Fibroblast of upper back skin (primary cell): ENCODE measurements around the gene ADAMTS16.
"Not testable (repeated sequence)": the region's sequence is repeated elsewhere in the genome, so short reads cannot be mapped to it uniquely, and the experiment has no call there.

ENCODE experiments used
- DNase-seq: peaks from one replicate; pipeline ENCODE4 v3.0.0-alpha.2; 2013

The ADAMTS16 gene

GRCh38 chr5:5139777-5140478 lies at the start of gene ADAMTS16:
ADAMTS16 (plus strand) TSS chr5:5140330; CDS start chr5:5140468, 138 bp downstream.
- DNase-seq, result no peak

GRCh38 chr5:5092149-5092548 lies 48.0 kb upstream of the ADAMTS16 start:
- no peak for DNase-seq

DNA sequence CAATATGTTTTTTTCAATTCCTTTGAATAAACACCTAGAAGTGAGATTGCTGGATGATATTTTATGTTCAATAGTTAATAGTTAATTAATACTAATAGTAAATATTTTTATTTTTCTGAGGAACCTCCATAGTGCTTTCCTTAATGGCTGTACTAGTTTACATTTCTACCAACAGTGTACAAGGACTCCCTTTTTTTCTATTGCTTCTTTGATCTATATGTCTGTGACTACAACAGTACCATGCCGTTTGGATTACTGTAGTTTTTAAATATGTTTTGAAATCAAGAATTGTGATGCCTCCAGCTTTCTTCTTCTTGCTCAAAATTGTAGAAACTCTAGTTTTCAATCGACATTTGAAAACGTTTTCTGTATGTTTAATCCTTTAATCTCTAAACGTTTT lies 39.5 kb upstream of the ADAMTS16 start:
- no peak for DNase-seq

DNA sequence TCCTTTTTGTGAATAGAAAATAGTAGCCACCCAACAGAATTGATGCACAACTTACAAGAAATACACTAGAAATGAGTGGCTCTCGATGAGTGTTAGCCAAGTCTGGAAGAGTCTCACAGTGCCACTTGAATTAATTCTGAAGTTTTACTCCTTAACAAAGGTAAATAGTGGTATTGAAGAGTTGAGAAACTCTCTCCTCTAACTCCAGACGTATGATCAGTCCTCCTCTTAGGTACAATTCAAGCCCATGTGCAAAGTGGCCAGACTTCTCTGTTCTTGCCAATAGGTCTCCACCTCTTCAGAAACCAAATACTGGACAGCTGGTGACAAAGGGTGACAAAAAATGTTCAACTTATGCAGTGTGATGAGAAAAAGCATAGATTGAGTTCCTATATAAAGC lies 38.5 kb upstream of the ADAMTS16 start:
- DNase-seq, result no peak

GRCh38 chr5:5103245-5103644 lies 36.9 kb upstream of the ADAMTS16 start:
- DNase-seq, result no peak

DNA sequence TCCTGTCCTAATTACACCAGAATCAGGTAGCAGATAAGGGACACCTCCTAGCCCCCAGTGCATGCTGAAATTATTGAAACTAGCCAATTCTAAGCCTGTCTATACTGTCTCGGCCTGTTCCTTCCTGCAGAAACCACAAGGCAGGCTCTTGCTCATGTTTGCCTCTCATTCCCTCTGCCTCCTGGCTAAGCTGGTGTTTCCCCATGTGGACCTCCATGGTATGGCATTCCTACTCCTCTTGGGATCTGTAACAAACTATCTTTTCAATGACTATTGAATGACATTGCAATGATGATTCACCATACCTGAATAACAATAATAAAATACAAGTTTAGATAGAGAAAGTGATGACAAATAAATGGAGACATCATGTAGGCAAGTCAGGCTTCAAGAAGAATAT lies 35.6 kb upstream of the ADAMTS16 start:
- DNase-seq, result no peak

DNA sequence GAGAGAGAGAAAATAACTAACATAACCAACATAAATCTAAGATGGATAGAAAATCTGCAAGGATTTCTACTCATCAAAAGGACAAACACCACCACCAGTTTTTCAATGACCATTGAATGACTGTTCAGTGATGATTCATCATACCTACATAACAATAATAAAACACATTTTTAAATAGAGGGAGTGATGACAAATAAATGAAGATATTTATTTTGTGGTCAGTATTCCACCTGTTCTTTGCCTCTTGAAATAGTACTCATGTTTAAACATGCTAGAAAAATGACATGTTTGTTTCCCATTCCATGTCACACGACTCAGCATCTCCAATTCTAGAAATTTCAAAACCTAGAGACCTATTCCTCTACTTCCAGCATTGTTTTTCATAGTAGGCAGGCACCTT lies 34.6 kb upstream of the ADAMTS16 start:
- no peak for DNase-seq

- DNase-seq, result no peak
Measured at GRCh38 chr5:5116956-5117355, 23.2 kb upstream of the ADAMTS16 start.

DNA sequence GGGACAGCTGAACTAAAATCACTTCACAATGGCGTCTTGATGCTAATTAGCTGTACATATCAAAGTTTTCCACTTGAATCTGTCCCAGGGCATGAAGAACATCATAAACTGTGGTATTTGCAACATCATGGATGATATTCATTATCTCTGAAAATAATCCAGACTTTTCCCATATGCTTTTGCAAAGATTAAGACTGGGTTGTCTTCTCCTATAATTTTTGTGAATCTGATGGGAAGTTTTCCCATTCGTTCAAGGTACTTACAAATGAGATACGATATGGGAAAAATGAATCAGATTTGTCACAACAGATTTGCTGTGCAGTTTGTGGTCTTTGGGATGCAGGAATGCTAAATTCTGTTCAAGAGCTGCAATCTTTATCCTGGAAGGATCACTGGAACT lies 17.4 kb upstream of the ADAMTS16 start:
- no peak for DNase-seq

DNA sequence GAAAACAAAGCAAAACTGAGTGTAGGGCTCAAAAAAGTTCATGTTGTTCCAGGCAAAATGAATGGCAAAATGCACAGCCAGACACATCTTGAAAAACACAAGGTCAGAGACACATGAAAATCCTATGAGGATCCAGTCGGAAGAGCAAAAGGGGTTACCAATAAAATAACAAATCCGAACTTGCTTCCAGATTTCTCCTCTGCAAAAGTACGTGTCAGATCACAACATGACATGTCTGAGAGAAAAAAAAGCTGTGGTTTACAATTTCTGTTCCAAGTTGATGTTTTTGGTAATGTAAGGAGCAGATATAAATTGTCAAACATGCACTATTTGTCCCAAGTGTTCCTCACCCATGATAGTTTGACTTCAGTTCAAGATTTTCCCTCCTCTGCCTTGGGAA lies 15.9 kb upstream of the ADAMTS16 start:
- no peak for DNase-seq

GRCh38 chr5:5126444-5126843 lies 13.7 kb upstream of the ADAMTS16 start:
- no peak for DNase-seq

GRCh38 chr5:5128766-5129165 lies 11.4 kb upstream of the ADAMTS16 start:
- DNase-seq, result no peak

GRCh38 chr5:5132234-5132633 lies 7.9 kb upstream of the ADAMTS16 start:
- no peak for DNase-seq

DNA sequence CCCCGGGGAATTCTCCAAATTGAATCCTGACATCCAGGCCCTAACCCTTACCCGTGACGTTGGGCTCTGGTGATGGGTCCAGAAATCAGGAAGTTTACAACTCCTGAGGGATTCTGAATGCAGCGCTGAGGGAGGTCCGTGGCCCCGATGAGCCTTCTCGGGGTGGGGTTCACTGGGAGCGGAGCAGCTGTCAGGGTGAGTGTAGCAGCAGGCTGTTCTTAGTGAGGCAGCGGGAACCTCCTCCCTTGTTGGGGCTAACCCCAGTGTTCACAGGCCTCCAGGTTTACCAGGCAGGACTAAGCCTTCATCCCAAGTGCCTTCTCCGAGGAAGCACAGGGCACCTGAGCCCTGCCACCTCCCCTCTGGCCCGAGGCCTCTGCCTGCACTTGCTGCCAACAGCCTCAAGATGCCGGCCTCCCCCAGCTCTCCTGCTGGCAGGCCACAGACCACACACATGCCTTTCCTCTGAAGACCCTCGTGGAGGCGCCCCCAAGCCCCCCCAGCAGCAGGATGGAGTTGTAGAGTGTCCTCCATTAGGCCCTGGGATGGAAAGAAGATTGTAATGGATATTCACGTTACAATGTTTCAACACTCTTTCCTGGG lies 7.3 kb upstream of the ADAMTS16 start:
- DNase-seq, result no peak

- no peak for DNase-seq
Measured at GRCh38 chr5:5134107-5134506, 6.0 kb upstream of the ADAMTS16 start.

DNA sequence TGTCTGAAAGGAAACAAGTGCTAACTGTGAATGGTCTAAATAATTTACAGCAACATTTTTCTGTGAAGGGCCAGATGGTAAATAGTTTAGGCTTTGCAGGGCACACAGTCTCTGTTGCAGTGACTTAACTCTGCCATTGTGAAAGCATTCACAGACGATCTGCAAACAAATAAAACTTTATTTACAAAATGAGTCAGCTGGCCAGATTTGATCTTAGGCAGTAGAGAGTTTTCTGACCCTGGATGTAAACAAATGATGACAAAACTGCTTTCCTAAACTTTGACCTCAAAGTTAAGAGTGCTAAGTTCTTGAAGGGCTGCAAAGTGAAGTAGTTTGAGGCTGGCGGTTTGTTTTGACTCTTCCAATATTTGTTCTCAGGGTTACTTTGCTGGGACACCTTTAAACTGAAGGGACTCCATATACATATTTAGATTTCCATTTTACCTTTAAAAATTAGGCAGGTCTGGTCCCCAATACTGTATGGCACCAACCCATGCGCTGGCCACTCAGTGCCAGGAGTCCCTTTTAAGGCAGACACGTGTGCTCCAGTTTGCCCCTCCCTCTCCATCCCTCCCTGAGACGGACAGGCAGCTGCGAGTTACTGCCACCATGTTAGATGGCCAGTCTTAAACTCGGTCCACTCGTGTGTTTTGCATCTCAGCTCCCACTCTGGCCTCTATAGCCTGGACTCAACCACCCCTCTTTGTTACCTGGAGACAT lies 4.0 kb upstream of the ADAMTS16 start:
- DNase-seq, result no peak

GRCh38 chr5:5137851-5138250 lies 2.3 kb upstream of the ADAMTS16 start:
- not testable (repeated sequence) for DNase-seq

- no peak for DNase-seq
Measured at GRCh38 chr5:5139336-5139776, 774 bp upstream of the ADAMTS16 start.

- DNase-seq, result no peak
Measured at GRCh38 chr5:5140479-5141338, 579 bp downstream of the ADAMTS16 start.

DNA sequence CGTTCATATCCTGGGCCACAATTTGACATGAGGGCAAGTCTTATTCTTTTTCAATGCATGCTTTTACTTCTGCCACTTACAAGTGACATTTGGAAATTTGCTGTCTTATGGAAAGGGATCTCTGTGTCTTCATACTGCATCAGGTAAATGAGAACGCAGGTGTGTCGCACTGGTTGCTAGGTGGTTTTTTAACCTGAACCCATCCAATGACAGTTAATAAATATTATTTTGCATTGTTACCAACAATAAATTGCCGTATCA lies 1.1 kb downstream of the ADAMTS16 start:
- DNase-seq, result no peak

DNA sequence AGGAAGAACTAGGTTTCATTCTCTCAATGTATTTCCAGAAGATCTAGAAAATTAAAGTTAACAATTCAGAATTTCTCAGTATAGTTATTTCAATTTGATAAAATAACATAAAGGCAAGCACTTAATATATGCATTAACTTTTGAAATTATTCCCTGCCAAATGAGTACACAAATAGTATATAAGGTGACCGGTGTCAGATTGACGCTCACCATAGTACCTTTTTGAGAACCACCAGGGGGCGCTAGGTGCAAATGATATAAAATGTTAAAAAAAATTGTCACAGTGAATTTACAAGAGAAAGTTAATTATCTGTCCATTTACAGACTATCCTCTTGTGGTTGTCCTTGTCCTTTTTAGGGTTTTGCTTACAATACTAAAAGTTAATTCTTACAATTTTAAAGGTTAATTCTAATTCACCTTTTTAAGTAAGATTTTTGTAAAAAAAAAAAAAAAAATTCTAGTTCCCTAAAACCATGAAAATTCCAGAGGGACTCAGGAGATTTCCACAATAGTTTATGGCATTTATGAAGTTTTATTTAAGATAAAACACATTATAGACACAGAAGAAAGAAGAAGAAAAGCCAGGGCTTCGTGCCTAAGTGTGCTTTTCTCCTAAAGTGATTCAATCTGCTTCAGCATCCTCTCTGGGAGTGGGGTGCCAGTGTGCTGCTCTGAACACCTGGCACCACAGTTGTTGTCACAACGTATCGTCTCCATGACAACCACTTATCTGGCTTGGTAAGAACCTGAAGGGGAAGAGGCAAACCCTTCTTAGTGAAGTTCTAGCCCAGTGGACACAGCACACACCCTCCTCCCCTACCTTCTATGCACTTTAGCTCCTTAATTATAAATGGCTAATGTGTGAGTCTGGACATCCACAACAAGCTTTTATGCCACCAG lies 1.7 kb downstream of the ADAMTS16 start:
- DNase-seq, result peak; percentile 57

- no peak for DNase-seq
Measured at GRCh38 chr5:5144441-5144840, 4.3 kb downstream of the ADAMTS16 start.
